Activated T-cell treated with anti-CD3 and anti-CD28 coated beads, Interleukin-2, amount 50 U/mL, for 72 hours (primary cell): ENCODE measurements around the gene HSPB2. TPM values are rescaled to one million over a fixed set of nuclear protein-coding genes. Genes with fewer than 3 reads are reported as not detected.
A peak's percentile ranks its signal among the peaks of the same experiment; 100 is the strongest.

Source experiments
- ATAC-seq, 2 donors: fragments of 150-1000 bp; cut with Tn5 transposase; replicated peaks in 1 of 2; 2 replicates each; pipeline ENCODE4 v1.10.0; 2021; ENCODE audit warnings: moderate library complexity in 2 of 2, mild to moderate bottlenecking in 1 of 2
- DNase-seq, 2 donors: peaks; one replicate each; pipeline ENCODE4 v3.0.0; 2021 to 2022; ENCODE audit warnings: mixed read lengths in 1 of 2
- H3K27ac Mint-ChIP-seq: one replicate; pipeline ENCODE4 v1.8.0; 2022; ENCODE audit warnings: mild to moderate bottlenecking, moderate library complexity, mixed read lengths
- H3K27me3 Mint-ChIP-seq: one replicate; pipeline ENCODE4 v1.8.0; 2022; ENCODE audit warnings: low read depth, mixed read lengths
- H3K36me3 Mint-ChIP-seq, 2 donors: one replicate each; pipeline ENCODE4 v1.8.0; 2022; ENCODE audit warnings: mixed read lengths in 2 of 2, mild to moderate bottlenecking in 1 of 2; ENCODE audit not compliant: insufficient read depth in 2 of 2
- H3K4me1 Mint-ChIP-seq: one replicate; pipeline ENCODE4 v1.8.0; 2022; ENCODE audit warnings: low read depth, mixed read lengths
- H3K4me3 Mint-ChIP-seq, 2 donors: one replicate each; pipeline ENCODE4 v1.8.0; 2022; ENCODE audit warnings: mild to moderate bottlenecking in 2 of 2, mixed read lengths in 2 of 2, moderate library complexity in 2 of 2
- H3K9me3 Mint-ChIP-seq, 2 donors: one replicate each; pipeline ENCODE4 v1.8.0; 2022; ENCODE audit warnings: mixed read lengths in 2 of 2
- total RNA-seq, 2 donors: library from RNA; stranded (reverse); gene quantifications; one replicate each; pipeline ENCODE4 v1.2.3, GENCODE V29; 2022

The HSPB2 gene
- total RNA-seq, 2 donors from 2014 or later, result 0.19 TPM; not detected in 1

GRCh38 chr11:111934306-111934705, 21.8 kb downstream of the HSPB2 start:
- ATAC-seq (no peak), DNase-seq (no peak)
- Mint-ChIP-seq H3K36me3 (peaks cover 2 to 4% of the 10 kb centered on the region in 2 donors), H3K27ac (no peak overlapping the region), H3K27me3 (no peaks in the 10 kb centered on the region), H3K4me3 (peak overlapping the region in 1 of 2 donors; percentile 7), H3K9me3 (no peaks in the 10 kb centered on the region), H3K4me1 (peaks cover 61% of the 10 kb centered on the region)

- H3K36me3 Mint-ChIP-seq, result peaks cover 4 to 5% of the 10 kb centered on the region in 2 donors
- peak overlapping the region; percentile 77 for H3K27ac Mint-ChIP-seq
- H3K9me3 Mint-ChIP-seq, result no peaks in the 10 kb centered on the region
- H3K27me3 Mint-ChIP-seq, result no peaks in the 10 kb centered on the region
- H3K4me1 Mint-ChIP-seq, result peaks cover 73% of the 10 kb centered on the region
- H3K4me3 Mint-ChIP-seq, result peak overlapping the region; percentile 89 to 98
- DNase-seq (peak; percentile 10 to 21), ATAC-seq (peak; percentile 13 to 22)
Observed at GRCh38 chr11:111935317-111936039, 22.9 kb downstream of the HSPB2 start.

GRCh38 chr11:111936040-111936540, 23.6 kb downstream of the HSPB2 start:
- Mint-ChIP-seq H3K4me3 (peak overlapping the region; percentile 89 to 98), H3K27me3 (no peaks in the 10 kb centered on the region), H3K36me3 (peaks cover 4 to 9% of the 10 kb centered on the region in 2 donors), H3K4me1 (peaks cover 79% of the 10 kb centered on the region), H3K27ac (peak overlapping the region; percentile 77), H3K9me3 (no peaks in the 10 kb centered on the region)
- no peak for ATAC-seq
- DNase-seq, result no peak

DNA sequence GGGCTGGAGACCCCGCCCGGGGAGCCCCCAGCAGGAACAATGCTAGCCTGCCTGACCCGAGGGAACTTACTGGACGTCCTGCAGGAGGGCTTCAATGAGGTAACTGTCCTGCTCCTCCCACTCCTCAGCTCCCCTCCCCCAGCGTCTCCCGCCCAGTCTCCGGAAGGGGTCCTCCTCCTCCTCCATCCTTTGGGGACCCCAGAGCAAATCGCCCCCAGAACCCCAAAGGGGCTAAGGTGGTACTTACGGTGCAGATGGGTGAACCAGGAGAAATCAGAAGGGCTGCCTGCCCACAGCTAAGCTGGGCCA, 24.9 kb downstream of the HSPB2 start:
- DNase-seq, result no peak
- ATAC-seq, result no peak
- peak overlapping the region; percentile 89 to 98 for H3K4me3 Mint-ChIP-seq
- H3K27ac Mint-ChIP-seq, result no peak overlapping the region
- peaks cover 85% of the 10 kb centered on the region for H3K4me1 Mint-ChIP-seq
- peaks cover 6 to 9% of the 10 kb centered on the region in 2 donors for H3K36me3 Mint-ChIP-seq
- no peaks in the 10 kb centered on the region for H3K27me3 Mint-ChIP-seq
- no peaks in the 10 kb centered on the region for H3K9me3 Mint-ChIP-seq

- Mint-ChIP-seq H3K4me1 (peaks cover 85% of the 10 kb centered on the region), H3K27me3 (no peaks in the 10 kb centered on the region), H3K9me3 (no peaks in the 10 kb centered on the region), H3K4me3 (peak overlapping the region; percentile 89 to 98), H3K27ac (peak overlapping the region; percentile 98), H3K36me3 (peaks cover 6 to 10% of the 10 kb centered on the region in 2 donors)
- DNase-seq, result no peak
- ATAC-seq, result no peak
Observed at GRCh38 chr11:111937844-111938243, 25.3 kb downstream of the HSPB2 start.

- H3K27me3 Mint-ChIP-seq, result no peaks in the 10 kb centered on the region
- H3K4me3 Mint-ChIP-seq, result peak overlapping the region; percentile 89 to 98
- peak; percentile 59 to 65 for DNase-seq
- H3K27ac Mint-ChIP-seq, result peak overlapping the region; percentile 98
- ATAC-seq, result peak; percentile 81 to 82
- H3K36me3 Mint-ChIP-seq, result peaks cover 6 to 10% of the 10 kb centered on the region in 2 donors
- peaks cover 83% of the 10 kb centered on the region for H3K4me1 Mint-ChIP-seq
- no peaks in the 10 kb centered on the region for H3K9me3 Mint-ChIP-seq
Observed at GRCh38 chr11:111938687-111939160, 26.2 kb downstream of the HSPB2 start.

DNA sequence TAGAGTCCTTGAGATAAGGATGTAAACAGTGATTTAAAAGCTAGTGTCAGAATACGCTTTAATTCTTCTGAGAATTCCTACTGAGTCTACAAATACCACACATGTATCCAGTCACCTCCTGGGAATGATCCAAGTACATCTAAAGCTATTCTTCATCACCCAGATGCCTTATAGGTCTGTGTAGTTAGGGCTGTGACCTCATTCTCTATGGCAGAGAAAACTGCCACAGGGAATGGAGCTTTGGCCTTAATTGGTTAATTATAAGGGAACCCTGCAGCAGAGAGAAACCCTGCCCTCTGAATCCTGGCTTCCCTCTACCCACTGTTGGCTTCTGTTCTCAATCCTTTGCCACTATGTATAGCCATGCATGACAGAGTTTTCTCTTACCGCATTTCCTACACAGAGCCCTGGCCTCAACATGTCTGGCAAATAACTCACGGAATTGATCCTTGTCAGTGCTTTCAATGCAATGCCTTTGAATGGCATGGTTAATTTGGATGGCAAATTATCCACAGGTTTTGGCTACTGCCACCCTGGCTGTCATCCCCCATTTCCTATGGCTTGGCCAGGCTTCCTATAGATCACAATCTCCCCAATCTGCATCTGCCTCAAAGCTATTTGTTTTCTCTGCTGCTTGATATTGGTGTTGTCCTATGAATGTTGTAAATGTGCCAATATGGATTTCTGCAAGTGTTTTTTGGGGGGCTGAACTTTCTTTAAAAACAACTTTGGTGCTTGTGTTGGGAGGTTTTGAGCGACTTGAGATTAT, 27.5 kb downstream of the HSPB2 start:
- no peak for DNase-seq
- Mint-ChIP-seq H3K27ac (peak overlapping the region; percentile 5), H3K4me3 (peak overlapping the region; percentile 10 to 33), H3K27me3 (no peaks in the 10 kb centered on the region), H3K36me3 (peaks cover 6 to 13% of the 10 kb centered on the region in 2 donors), H3K9me3 (no peaks in the 10 kb centered on the region), H3K4me1 (peaks cover 88% of the 10 kb centered on the region)
- ATAC-seq, result no peak

DNA sequence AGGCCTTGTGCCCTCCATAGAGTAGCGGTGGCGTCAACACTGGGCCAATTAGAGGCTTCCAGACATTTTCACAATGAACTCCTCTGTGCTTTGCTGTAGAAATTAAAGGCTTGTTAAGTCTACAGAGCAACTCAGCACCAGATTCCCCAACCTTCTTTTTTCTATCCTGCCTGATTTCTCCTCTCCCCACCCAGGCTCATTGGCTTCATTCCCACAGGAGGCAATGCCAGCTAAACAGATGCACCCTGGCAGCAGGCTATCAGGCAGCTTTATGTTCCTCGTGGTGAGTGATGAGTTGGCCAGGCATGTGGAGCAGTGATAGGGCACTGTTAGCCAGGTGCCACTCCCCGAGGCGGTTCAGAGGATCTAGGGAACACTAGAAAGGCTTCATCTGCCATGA, 29.4 kb downstream of the HSPB2 start:
- peaks cover 78% of the 10 kb centered on the region for H3K4me1 Mint-ChIP-seq
- no peaks in the 10 kb centered on the region for H3K9me3 Mint-ChIP-seq
- no peak overlapping the region for H3K27ac Mint-ChIP-seq
- DNase-seq (no peak), ATAC-seq (no peak)
- H3K27me3 Mint-ChIP-seq, result no peaks in the 10 kb centered on the region
- H3K36me3 Mint-ChIP-seq, result peaks cover 2 to 13% of the 10 kb centered on the region in 2 donors
- no peak overlapping the region for H3K4me3 Mint-ChIP-seq

GRCh38 chr11:111942829-111943228, 30.3 kb downstream of the HSPB2 start:
- Mint-ChIP-seq H3K27ac (no peak overlapping the region), H3K9me3 (no peaks in the 10 kb centered on the region), H3K36me3 (peaks cover 2 to 13% of the 10 kb centered on the region in 2 donors), H3K4me1 (peaks cover 74% of the 10 kb centered on the region), H3K4me3 (no peak overlapping the region), H3K27me3 (no peaks in the 10 kb centered on the region)
- ATAC-seq, result no peak
- DNase-seq, result no peak

DNA sequence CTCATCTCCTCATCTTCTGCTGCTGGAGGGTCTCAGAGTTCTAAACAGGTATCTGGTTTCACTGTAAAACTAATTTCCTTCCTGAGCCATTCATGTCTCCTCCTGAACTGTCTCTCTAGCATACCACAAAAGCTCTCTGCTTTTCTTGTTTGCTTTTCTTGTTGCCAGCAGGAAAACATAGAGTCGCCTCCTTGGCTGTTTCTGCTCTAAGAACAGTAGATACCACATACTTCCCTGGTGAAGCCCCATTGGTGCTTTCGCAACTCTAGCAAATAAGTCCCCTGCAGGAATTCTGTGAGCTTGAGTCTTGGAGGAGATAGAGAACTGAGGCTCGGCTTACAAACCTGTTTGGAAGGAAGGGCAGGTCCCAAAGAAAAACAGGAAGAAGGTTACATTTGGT, 31.6 kb downstream of the HSPB2 start:
- DNase-seq (no peak), ATAC-seq (peak; percentile 20 to 22)
- peaks cover 6 to 14% of the 10 kb centered on the region in 2 donors for H3K36me3 Mint-ChIP-seq
- H3K27ac Mint-ChIP-seq, result peak overlapping the region; percentile 100
- H3K27me3 Mint-ChIP-seq, result no peaks in the 10 kb centered on the region
- H3K4me3 Mint-ChIP-seq, result peak overlapping the region; percentile 66 to 93
- H3K9me3 Mint-ChIP-seq, result no peaks in the 10 kb centered on the region
- peaks cover 72% of the 10 kb centered on the region for H3K4me1 Mint-ChIP-seq

DNA sequence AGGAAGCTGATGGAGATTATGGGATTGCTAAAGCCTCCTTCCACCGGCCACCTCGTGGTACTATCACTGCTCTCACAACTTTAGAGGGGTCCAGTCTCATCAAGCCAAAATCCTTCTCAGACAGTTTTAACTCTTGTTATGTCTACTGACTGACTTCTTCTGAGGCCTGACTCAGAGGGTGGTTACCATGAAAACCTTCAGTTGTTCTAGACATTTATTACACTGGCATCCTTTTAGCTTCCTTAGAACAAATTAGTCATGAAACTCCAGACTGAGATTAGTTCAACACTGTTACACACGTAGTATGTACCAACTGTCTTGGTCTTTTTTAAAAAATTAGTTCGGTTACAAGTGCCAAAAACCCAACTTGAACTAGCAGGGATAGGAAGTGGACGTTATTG, 32.1 kb downstream of the HSPB2 start:
- Mint-ChIP-seq H3K4me1 (peaks cover 72% of the 10 kb centered on the region), H3K9me3 (no peaks in the 10 kb centered on the region), H3K27ac (peak overlapping the region; percentile 100), H3K4me3 (peak overlapping the region; percentile 66 to 93), H3K36me3 (peaks cover 6 to 14% of the 10 kb centered on the region in 2 donors), H3K27me3 (no peaks in the 10 kb centered on the region)
- ATAC-seq (peak; percentile 96 to 97), DNase-seq (peak; percentile 39 to 42)

DNA sequence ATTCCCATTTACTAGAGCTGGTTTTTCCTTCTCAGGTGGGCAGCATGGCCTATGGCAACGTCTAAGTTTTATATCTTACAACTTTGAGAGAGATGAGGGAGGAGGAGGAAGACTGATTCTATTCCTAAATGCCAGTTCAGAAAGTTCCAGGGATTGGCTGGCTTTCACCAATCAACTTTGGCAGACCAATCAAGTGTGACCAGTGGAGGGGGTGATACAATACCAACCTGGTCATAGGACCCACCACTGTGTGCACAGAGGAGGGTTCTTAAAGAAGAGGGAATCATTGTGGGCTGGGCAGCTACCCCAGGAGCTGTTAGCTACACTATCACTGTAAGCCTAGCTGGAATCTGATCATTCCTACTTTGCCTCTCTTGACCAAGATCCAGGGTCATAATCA, 32.7 kb downstream of the HSPB2 start:
- ATAC-seq (no peak), DNase-seq (no peak)
- H3K4me3 Mint-ChIP-seq, result peak overlapping the region; percentile 66 to 93
- H3K4me1 Mint-ChIP-seq, result peaks cover 71% of the 10 kb centered on the region
- H3K9me3 Mint-ChIP-seq, result no peaks in the 10 kb centered on the region
- no peaks in the 10 kb centered on the region for H3K27me3 Mint-ChIP-seq
- H3K27ac Mint-ChIP-seq, result peak overlapping the region; percentile 100
- peaks cover 8 to 18% of the 10 kb centered on the region in 2 donors for H3K36me3 Mint-ChIP-seq

DNA sequence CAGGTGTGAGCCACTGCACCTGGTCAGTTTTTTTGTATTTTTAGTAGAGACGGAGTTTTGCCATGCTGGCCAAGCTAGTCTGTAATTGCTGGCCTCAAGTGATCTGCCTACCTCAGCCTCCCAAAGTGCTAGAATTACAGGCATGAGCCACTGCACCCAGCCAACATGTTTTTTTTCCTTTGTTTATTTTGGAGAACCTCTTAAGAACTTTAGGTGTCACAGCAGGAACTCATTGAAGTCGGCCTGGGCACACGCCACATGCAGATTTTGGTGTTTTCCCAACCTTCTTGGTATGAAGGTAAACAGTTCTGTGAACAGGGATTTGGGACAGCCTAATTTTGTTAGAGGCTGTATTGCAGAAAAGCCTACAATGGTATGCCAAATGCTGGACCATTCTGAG, 34.0 kb downstream of the HSPB2 start:
- H3K27me3 Mint-ChIP-seq, result no peaks in the 10 kb centered on the region
- no peak overlapping the region for H3K4me3 Mint-ChIP-seq
- no peaks in the 10 kb centered on the region for H3K9me3 Mint-ChIP-seq
- H3K27ac Mint-ChIP-seq, result no peak overlapping the region
- no peak for ATAC-seq
- H3K4me1 Mint-ChIP-seq, result peaks cover 58% of the 10 kb centered on the region
- no peak for DNase-seq
- peaks cover 8 to 15% of the 10 kb centered on the region in 2 donors for H3K36me3 Mint-ChIP-seq
